Ramos (cell line): Measurements from ENCODE around the gene RPN2.
"Not testable (repeated sequence)": the region's sequence is repeated elsewhere in the genome, so short reads cannot be mapped to it uniquely, and the experiment has no call there.

Experiments
- in situ Hi-C: fragments of 300-500 bp; cut with MboI; formaldehyde crosslinking; loops from one replicate; pipeline ENCODE4 v1.14.3; 2022; ENCODE audit warnings: low sequenced_read_pairs; ENCODE audit not compliant: unreplicated experiment

The RPN2 gene

GRCh38 chr20:37178839-37179682, at the start of gene RPN2, which contains the start of gene MROH8:
TSS of gene RPN2 (plus strand) at chr20:37179330. CDS start at chr20:37179357, 27 bp downstream.
TSS of gene MROH8 (minus strand) at chr20:37179548.
- in situ Hi-C loops, result no loop called here

- in situ Hi-C loops, result no loop called here
Measured at GRCh38 chr20:37131486-37131885, 47.6 kb upstream of the RPN2 start.

DNA sequence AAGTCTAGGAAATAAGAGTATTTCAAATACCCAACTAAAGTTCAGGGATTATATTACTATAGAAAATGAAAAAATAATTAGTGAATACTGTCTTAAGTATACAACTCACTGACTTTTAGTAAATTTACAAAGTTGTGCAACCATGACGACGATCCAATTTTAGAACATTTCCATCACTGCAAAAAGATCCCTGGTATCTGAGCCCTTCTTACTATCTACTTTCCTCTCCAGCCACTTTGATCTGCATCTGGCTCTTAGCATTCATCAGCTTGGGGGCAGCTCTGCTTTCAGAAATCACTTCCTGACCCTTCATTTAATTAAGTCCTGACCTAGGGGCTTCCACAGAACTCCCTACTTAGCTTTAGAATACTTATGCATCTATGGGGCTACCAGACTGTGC, 45.2 kb upstream of the RPN2 start:
- in situ Hi-C loops, result no loop called here

DNA sequence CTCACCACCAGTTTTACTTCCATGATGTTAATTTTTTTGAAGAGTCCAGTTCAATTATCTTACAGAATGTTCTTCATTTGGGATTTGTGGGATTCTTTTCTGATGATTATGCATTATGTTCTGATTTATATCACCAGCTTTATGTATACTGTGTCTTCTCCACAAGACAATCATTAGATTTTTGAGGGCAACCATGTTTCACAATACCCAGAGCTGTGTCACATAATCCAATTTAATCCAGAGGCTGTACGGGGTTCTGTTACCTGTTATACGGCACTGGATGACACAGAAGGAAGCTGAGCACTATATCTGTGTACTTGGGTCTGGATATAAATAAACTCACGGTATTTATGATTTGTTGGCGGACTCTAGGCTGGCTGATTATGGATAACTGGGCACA, 41.6 kb upstream of the RPN2 start:
- in situ Hi-C loops, result no loop called here

GRCh38 chr20:37142708-37143107, 36.4 kb upstream of the RPN2 start:
- in situ Hi-C loops, result no loop called here

GRCh38 chr20:37144856-37145404, 34.2 kb upstream of the RPN2 start:
- in situ Hi-C loops, result no loop called here

GRCh38 chr20:37147250-37147649, 31.9 kb upstream of the RPN2 start:
- in situ Hi-C loops, result no loop called here

DNA sequence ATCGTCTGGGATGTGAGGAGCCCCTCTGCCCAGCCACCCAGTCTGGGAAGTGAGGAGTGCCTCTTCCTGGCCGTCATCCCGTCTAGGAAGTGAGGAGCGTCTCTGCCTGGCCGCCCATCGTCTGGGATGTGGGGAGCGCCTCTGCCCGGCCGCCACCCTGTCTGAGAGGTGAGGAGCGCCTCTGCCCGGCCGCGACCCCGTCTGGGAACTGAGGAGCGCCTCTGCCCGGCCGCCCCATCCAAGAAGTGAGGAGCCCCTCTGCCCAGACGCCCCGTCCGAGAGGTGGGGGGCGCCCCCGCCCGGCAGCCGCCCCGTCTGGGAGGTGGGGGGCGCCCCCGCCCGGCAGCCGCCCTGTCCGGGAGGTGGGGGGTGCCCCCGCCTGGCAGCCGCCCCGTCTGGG, 28.3 kb upstream of the RPN2 start:
- in situ Hi-C loops, result not testable (repeated sequence)

DNA sequence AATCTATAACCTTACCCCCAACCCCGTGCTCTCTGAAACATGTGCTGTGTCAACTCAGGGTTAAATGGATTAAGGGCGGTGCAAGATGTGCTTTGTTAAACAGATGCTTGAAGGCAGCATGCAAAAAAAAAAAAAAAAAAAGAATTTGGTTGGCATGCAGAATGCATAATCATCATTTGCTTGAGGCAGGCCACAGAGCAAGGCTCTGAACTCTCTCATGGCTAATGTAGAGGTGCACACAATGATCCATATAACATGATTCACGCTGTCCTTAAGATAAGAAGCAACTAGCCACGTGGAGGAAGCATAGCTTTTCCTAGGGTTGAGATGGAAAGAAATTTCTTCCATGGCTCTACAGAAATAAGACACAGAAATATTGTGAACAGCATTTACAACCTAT, 27.6 kb upstream of the RPN2 start:
- in situ Hi-C loops, result no loop called here

DNA sequence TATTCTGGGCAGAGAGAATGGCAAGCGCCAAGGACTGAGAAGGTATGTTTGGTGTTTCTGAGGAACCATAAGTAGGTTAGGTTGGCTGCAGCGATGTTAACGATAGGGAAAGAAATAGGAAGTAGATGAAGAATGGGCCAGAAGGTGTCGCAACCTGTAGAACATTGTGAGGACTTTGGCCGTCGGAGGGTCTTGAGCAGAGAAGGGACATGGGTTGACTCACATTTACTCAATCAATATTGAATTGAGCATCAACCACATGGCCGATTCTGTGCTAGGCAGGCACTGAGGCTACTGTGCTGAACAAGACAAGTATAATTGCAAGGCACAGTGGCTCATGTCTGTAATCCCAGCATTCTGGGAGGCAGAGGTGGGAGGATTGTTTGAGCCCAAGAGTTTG, 26.8 kb upstream of the RPN2 start:
- in situ Hi-C loops, result no loop called here

- in situ Hi-C loops, result no loop called here
Measured at GRCh38 chr20:37154684-37155298, 24.3 kb upstream of the RPN2 start.

- in situ Hi-C loops, result no loop called here
Measured at GRCh38 chr20:37155987-37156386, 23.1 kb upstream of the RPN2 start.

DNA sequence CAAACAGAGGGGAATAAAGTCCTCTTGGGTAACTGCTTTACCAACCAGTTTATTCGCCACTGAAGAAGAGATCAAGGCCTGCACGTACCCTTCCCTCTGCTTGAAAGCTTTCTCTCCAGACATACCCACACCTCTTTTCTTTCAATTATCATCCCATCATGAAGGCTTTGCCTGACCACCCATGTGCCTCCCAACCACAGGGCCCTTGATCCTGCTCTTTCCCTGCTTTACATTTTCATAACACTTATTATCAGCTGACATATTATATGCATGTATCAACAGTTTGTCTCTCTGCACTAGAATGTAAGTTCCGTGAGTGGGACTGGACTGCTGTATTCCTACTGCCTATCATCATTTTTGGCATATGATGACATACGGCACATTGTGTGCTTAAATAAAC, 20.9 kb upstream of the RPN2 start:
- in situ Hi-C loops, result no loop called here

GRCh38 chr20:37160683-37161082, 18.4 kb upstream of the RPN2 start:
- in situ Hi-C loops, result no loop called here

DNA sequence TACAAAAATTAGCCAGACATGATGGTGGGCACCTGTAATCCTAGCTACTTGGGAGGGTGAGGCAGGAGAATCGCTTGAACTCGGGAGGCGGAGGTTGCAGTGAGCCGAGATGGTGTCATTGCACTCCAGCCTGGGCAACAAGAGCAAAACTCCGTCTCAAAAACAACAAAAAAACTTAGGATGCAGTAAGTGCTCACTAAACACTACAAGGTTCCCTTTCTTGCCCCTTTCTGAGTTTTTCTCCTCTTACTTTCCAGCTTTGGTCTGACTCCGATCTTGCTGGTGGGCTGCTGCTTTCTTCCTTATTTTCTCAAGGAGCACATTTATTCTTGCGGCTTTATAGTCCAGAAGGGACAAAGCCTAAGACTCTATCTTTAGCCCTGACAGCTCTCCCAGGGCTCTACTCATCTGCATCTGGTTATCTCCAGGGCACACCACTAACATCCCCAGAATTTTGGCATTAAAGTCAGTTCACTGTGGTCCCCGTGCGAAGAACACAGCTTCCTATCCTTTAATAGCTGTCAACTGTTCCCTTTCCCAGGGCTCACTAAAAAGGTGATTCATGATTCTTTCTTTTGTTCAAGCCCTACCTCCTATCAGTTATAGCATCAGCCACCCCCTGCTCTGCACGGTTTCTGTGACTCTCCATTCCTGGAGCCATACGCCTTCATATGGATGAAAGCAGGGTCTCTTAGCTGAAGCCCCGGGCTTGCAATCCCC, 17.1 kb upstream of the RPN2 start:
- in situ Hi-C loops, result no loop called here

DNA sequence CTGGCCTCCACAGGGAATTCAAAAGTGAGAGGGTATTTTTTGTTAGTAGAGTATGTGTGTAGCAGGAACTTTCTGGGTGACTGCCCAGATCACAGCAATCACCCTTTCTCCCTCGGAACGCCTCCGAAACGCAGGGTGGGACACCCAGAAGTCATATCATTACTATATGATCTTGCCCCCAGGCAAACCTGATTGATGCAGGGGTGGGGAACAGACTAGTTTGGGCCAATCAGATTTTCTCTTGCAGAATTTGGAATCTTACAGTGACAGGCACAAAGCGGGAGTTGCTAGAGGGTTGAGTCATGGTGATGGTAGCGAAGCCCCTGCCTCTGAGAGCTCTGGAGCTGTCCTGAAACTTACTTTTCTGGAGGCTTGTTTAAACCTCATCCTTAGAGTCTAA, 16.5 kb upstream of the RPN2 start:
- in situ Hi-C loops, result no loop called here

DNA sequence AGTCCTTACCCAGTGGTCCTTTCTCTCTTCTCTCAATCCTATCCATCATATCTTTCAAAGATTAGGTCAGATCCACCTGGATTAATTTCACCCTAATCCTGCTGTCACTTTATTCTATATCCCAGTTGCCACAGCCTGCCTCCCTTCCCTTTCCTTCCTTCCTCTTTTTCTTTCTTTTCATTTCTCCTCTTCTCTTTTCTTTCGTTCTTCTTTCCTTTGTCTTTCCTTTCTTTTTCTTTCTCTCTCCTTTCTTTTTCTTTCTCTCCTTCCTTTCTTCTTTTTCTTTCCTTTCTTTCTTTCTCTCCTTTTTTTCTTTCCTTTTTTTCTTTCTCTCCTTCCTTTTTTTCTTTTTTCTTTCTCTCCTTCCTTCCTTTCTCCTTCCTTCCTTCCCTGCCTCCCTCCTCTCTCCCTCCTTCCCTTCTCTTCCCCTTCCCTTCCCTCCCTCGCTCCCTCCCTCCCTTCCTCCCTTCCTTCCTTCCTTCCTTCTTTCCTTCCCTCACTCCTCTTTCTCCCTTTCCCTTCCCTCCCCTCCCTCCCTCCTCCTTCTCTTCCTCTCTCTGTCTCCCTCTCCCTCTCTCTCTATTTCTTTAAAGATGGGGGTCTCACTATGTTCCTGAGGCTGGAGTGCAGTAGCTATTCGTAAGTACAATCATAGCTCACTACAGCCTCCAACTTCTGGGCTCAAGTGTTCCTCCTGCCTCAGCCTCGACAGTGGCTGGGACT, 15.1 kb upstream of the RPN2 start:
- in situ Hi-C loops, result no loop called here

DNA sequence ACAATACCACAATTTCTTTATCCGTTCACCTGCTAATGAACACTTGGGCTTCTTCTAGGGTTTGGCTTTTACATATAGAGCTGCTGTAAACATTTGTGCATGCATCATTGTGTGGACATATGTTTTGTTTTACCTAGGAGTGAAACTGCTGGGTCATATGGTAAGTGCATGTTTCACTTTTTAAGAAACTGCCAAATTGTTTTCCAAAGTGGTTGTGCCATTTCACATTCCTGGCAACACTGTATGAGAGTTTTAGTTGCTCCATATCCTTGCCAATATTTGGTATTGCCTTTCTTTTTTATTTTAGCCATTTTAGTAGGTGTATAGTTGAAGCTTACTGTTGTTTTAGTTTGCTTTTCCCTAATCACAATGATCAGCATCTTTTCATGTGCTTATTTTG, 14.1 kb upstream of the RPN2 start:
- in situ Hi-C loops, result no loop called here

GRCh38 chr20:37166867-37167266, 12.3 kb upstream of the RPN2 start:
- in situ Hi-C loops, result no loop called here

- in situ Hi-C loops, result no loop called here
Measured at GRCh38 chr20:37172836-37173235, 6.3 kb upstream of the RPN2 start.
